ENCODE results near the gene CANT1. TPM values are rescaled to one million over a fixed set of nuclear protein-coding genes. Genes with fewer than 3 reads are reported as not detected.
A peak's percentile ranks its signal among the peaks of the same experiment; 100 is the strongest.

Gene CANT1
- total RNA-seq, 1 donor from 2014 or later: 66.3 TPM

DNA sequence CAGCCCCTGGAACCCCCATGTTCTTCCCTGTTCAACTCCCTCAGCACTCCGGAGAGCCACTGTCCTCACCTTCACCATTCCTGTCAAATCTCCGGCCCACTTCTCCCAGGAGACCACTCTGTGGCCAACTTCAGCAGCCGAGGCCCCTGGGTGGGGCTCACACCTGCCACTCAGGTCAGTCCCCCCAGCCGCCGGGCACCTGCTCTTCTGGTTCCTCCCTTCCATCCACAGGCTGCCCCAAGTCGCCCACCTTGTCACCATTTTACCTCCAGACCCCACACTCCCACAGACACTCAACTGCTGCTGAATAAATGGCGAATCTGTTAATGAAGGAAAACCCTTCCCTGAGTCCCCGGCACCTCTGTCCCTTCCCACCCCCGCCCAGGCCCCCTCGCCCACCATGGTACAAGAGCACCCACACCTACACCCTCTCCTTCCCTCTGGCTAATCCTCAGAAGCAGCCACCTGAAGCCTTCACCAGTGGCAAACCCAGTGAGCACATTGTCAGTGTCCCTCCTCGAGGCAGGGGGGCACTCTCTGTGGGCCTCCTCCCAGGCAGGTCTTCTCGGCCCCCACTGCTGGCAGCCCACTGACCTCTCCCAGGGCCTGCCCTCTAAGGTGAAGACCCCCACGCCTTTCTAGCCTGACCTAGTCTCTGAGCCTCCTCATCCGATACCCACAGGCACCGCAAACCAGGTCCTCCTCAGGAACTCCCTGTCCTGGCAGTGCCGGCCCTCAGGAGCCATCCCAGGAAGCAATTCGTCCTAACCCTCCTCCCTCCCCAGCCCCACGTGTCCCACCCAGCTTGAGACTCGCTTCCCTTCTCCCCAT, 8.2 kb downstream of the CANT1 start:
- Mint-ChIP-seq H3K9me3 (ENCODE audit: low read depth) (no peaks in the 10 kb centered on the region), H3K36me3 (ENCODE audit: insufficient read depth) (peaks cover 7% of the 10 kb centered on the region), H3K4me1 (ENCODE audit: low read depth) (peaks cover 2% of the 10 kb centered on the region), H3K4me3 (ENCODE audit: low read depth) (no peak overlapping the region), H3K27ac (peak overlapping the region; percentile 37), H3K27me3 (no peaks in the 10 kb centered on the region)
- TF ChIP-seq, protein P1, sequence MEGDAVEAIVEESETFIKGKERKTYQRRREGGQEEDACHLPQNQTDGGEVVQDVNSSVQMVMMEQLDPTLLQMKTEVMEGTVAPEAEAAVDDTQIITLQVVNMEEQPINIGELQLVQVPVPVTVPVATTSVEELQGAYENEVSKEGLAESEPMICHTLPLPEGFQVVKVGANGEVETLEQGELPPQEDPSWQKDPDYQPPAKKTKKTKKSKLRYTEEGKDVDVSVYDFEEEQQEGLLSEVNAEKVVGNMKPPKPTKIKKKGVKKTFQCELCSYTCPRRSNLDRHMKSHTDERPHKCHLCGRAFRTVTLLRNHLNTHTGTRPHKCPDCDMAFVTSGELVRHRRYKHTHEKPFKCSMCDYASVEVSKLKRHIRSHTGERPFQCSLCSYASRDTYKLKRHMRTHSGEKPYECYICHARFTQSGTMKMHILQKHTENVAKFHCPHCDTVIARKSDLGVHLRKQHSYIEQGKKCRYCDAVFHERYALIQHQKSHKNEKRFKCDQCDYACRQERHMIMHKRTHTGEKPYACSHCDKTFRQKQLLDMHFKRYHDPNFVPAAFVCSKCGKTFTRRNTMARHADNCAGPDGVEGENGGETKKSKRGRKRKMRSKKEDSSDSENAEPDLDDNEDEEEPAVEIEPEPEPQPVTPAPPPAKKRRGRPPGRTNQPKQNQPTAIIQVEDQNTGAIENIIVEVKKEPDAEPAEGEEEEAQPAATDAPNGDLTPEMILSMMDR (IDR thresholded peaks at IDR 0.05; ENCODE audit: unreplicated experiment): no peak
- DNase-seq (ENCODE audit: low spot score, unreplicated experiment): no peak

- TF ChIP-seq, protein P1 (IDR thresholded peaks at IDR 0.05; ENCODE audit: unreplicated experiment): no peak
- no peak overlapping the region for H3K4me3 Mint-ChIP-seq (ENCODE audit: low read depth)
- no peak overlapping the region for H3K27ac Mint-ChIP-seq
- H3K27me3 Mint-ChIP-seq: no peaks in the 10 kb centered on the region
- no peak for DNase-seq (ENCODE audit: low spot score, unreplicated experiment)
- H3K4me1 Mint-ChIP-seq (ENCODE audit: low read depth): peaks cover 5% of the 10 kb centered on the region
- peaks cover 9% of the 10 kb centered on the region for H3K36me3 Mint-ChIP-seq (ENCODE audit: insufficient read depth)
- no peaks in the 10 kb centered on the region for H3K9me3 Mint-ChIP-seq (ENCODE audit: low read depth)
These were observed 9.0 kb downstream of the CANT1 start for GRCh38 chr17:79000396-79001189.

DNA sequence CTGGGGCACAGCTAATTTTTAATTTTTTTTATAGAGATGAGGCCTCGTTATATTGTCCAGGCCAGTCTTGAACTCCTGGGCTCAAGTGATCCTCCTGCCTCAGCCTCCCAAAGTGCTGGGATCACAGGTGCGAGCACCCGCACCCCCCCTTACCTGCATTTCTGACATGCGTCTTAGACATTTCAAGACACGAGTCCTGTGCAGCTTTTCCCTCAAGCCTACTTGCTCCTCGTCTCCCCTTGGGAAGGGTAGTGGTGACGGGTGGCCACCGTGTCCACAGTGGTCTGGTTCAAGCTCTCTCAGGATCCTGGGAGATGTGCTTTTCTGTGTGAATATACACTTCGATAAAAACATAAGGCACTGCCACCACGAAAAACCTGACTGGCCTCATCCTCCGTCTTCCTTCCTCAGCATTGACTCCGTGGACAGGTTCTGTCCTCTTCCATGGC, 9.6 kb downstream of the CANT1 start:
- TF ChIP-seq, protein P1 (IDR thresholded peaks at IDR 0.05; ENCODE audit: unreplicated experiment): no peak
- H3K27ac Mint-ChIP-seq: no peak overlapping the region
- no peaks in the 10 kb centered on the region for H3K9me3 Mint-ChIP-seq (ENCODE audit: low read depth)
- no peaks in the 10 kb centered on the region for H3K27me3 Mint-ChIP-seq
- DNase-seq (ENCODE audit: low spot score, unreplicated experiment): no peak
- peaks cover 6% of the 10 kb centered on the region for H3K4me1 Mint-ChIP-seq (ENCODE audit: low read depth)
- H3K36me3 Mint-ChIP-seq (ENCODE audit: insufficient read depth): peaks cover 10% of the 10 kb centered on the region
- no peak overlapping the region for H3K4me3 Mint-ChIP-seq (ENCODE audit: low read depth)

- no peaks in the 10 kb centered on the region for H3K27me3 Mint-ChIP-seq
- TF ChIP-seq, protein P1 (IDR thresholded peaks at IDR 0.05; ENCODE audit: unreplicated experiment): no peak
- H3K9me3 Mint-ChIP-seq (ENCODE audit: low read depth): no peaks in the 10 kb centered on the region
- H3K27ac Mint-ChIP-seq: no peak overlapping the region
- H3K4me3 Mint-ChIP-seq (ENCODE audit: low read depth): no peak overlapping the region
- DNase-seq (ENCODE audit: low spot score, unreplicated experiment): no peak
- H3K36me3 Mint-ChIP-seq (ENCODE audit: insufficient read depth): peaks cover 10% of the 10 kb centered on the region
- peaks cover 6% of the 10 kb centered on the region for H3K4me1 Mint-ChIP-seq (ENCODE audit: low read depth)
These were observed 10.4 kb downstream of the CANT1 start for GRCh38 chr17:78999056-78999768.

Measured in progenitor cell of endocrine pancreas (in vitro differentiated cells).